KOPT-K1 (cell line): ENCODE measurements around the gene NFATC2IP.

ENCODE experiments used
- H3K27ac ChIP-seq: fragments of 200-600 bp; sonication (generic); 2 replicates; pipeline ENCODE4 v1.5.1; 2016; ENCODE audit warnings: antibody characterized with exemption, mild to moderate bottlenecking, low read depth, low read length; ENCODE audit not compliant: poor library complexity, severe bottlenecking
- H3K36me3 ChIP-seq: fragments of 200-600 bp; sonication (generic); 2 replicates; pipeline ENCODE4 v1.5.1; 2017; ENCODE audit warnings: antibody characterized with exemption, mild to moderate bottlenecking, low read length, moderate library complexity; ENCODE audit not compliant: insufficient read depth
- H3K9me3 ChIP-seq: fragments of 200-600 bp; sonication (generic); 2 replicates; pipeline ENCODE4 v1.5.1; 2017; ENCODE audit warnings: antibody characterized with exemption, low read length, mild to moderate bottlenecking; ENCODE audit not compliant: insufficient read depth, poor library complexity, severe bottlenecking

Gene NFATC2IP

DNA sequence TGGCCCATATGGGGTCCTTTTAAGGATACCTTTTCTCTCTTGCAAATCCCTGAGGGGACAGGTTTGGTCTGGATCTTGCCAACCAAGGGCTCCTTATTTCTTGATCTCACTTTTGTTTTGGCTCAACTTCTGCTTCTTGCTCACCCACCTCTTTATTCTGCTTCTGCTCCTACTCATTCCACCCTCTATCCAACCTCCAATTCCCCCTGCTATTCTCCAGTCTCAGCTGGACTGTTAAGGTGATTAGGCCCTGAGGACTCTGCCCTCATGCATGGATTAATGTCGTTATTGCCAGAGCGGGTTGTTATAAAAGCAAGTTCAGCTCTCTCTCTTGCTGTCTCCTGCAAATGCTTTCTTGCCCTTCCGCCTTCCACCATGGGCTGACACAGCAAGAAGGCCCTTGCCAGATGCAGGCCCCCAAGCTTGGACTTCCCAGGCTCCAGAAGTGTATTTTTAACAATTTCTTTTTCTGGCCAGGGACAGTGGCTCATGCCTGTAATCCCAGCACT lies 63.9 kb downstream of the NFATC2IP start:
- H3K27ac ChIP-seq = peak overlapping the region; percentile 94
- H3K9me3 ChIP-seq = no peaks in the 10 kb centered on the region
- H3K36me3 ChIP-seq = no peaks in the 10 kb centered on the region
